ENCODE data around the gene ADCY7. TPM values are rescaled to one million over a fixed set of nuclear protein-coding genes. Genes with fewer than 3 reads are reported as not detected.

The ADCY7 gene
- total and polyA plus RNA-seq, 3 donors from 2014 or later = 5.9 to 9.4 (median 5.9) TPM

DNA sequence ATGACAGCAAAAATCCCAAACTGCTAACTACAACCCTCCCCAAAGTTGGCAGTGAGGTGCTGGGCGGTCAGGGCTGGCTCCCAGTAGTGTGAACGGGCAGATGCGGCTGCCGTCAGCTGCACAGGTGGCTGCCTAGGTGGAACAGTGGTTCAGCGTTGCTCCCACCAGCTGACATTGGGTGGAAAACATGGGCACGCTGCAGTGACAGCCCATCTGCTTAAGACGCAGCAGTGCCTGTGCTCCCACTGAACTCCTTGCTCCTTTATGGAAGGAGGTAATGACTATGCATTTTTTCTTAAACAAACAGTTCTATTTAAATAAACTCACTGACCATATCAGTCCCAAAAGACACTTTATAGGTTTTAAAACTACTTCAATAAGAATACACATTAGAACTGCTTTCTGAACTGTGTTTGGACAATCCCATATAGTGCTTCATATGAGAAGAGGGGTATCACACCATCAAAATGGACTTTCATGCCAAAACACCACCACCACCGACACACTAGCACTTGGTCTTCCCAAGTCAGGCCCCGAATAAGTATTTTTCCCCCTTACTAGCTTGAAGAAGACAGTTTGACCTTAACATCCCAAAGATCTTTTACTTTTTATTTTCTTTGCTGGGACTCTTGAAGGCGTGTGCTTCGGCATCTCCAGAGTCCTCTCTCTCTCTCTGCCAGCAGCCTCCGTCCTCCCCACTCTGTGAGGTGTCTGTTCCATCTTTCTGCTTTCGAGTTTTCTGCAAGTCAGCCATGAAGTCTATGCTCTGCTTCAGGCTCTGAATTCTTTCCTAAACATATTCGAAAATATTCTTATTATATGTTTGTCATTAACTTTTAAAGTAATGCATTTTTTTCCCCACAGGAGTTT is 68.0 kb downstream of the ADCY7 start:
- 80 to 88% methylated on average over 14 of the region's 14 CpGs for WGBS, 2 donors
- peaks cover 2% of the 10 kb centered on the region for H3K4me1 ChIP-seq
- TF ChIP-seq POLR2A (IDR thresholded peaks at IDR 0.05) = no peak
- TF ChIP-seq, protein P1, sequence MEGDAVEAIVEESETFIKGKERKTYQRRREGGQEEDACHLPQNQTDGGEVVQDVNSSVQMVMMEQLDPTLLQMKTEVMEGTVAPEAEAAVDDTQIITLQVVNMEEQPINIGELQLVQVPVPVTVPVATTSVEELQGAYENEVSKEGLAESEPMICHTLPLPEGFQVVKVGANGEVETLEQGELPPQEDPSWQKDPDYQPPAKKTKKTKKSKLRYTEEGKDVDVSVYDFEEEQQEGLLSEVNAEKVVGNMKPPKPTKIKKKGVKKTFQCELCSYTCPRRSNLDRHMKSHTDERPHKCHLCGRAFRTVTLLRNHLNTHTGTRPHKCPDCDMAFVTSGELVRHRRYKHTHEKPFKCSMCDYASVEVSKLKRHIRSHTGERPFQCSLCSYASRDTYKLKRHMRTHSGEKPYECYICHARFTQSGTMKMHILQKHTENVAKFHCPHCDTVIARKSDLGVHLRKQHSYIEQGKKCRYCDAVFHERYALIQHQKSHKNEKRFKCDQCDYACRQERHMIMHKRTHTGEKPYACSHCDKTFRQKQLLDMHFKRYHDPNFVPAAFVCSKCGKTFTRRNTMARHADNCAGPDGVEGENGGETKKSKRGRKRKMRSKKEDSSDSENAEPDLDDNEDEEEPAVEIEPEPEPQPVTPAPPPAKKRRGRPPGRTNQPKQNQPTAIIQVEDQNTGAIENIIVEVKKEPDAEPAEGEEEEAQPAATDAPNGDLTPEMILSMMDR (IDR thresholded peaks at IDR 0.05) = no peak
- DNase-seq = no peak
- H3K9me3 ChIP-seq = no peaks in the 10 kb centered on the region
- no peak overlapping the region for H3K4me3 ChIP-seq
- no peaks in the 10 kb centered on the region for H3K36me3 ChIP-seq (ENCODE audit: low read depth, missing control alignments)
- no peak overlapping the region for H3K27ac ChIP-seq
- intact Hi-C loops (cut with DNase I; ENCODE audit: low total_unique reads) = no loop called here
- no peaks in the 10 kb centered on the region for H3K27me3 ChIP-seq

DNA sequence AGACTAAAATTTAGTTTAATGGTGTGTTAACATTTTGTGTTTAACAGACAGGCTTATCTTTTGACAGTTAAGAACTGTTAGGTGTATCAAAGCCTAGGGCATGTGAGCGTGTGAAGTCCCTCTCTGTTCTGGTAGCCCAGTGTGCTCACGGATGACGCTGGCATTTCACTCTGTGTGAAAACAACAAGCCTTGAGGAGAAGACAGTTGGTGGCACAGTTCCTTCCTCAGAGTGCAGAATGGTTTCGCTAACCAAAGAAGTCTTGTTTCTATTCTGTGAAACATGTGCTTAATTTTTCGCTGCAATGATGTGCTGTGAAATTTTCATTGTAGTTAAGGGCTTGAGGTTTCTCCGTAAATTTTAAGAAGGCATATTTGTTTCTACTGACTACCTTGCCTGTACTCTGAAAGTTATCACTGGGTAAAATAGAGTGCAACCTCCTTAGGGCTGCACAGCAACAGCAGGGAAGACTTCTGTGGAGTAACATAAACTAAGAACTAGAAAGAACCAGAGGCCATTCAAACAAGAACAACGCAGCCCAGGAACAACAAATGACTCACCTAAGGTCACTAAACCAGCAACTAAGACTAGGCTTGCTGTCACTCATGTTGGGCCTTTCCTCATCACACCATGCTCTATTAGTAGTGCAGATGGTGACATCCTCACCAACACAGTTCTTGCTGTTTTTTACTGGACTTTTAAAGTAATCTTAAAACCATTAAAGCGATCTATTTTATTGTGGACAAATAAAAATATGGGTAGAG is 69.0 kb downstream of the ADCY7 start:
- H3K36me3 ChIP-seq (ENCODE audit: low read depth, missing control alignments) = no peaks in the 10 kb centered on the region
- no peak overlapping the region for H3K4me3 ChIP-seq
- 87 to 89% methylated on average over 8 of the region's 8 CpGs for WGBS, 2 donors
- H3K27me3 ChIP-seq = no peaks in the 10 kb centered on the region
- H3K9me3 ChIP-seq = no peaks in the 10 kb centered on the region
- H3K27ac ChIP-seq = no peak overlapping the region
- intact Hi-C loops (cut with DNase I; ENCODE audit: low total_unique reads) = no loop called here
- H3K4me1 ChIP-seq = peaks cover 2% of the 10 kb centered on the region
- no peak for DNase-seq
- TF ChIP-seq, protein P1 (IDR thresholded peaks at IDR 0.05) = no peak
- TF ChIP-seq POLR2A (IDR thresholded peaks at IDR 0.05) = no peak

DNA sequence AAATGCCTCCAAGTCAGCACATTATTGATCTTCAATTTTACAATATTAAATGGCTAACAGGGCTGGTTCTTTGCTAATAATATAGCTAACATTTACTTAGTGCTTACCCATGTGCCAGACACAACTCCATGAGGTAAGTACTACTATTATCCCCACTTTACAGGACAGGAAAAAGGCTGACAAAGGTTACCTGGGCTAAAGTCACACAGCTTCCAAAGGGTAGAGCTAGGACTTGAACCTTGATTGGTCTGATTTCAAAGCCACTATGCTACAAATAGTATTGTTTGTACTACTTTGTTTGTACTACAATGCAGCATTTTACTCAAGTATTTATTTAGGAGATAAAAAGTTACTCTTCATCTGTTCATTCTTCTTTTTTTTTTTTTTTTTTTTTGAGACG is 70.5 kb downstream of the ADCY7 start:
- H3K4me1 ChIP-seq = peaks cover 2% of the 10 kb centered on the region
- H3K27ac ChIP-seq = no peak overlapping the region
- no peaks in the 10 kb centered on the region for H3K36me3 ChIP-seq (ENCODE audit: low read depth, missing control alignments)
- TF ChIP-seq POLR2A (IDR thresholded peaks at IDR 0.05) = no peak
- TF ChIP-seq, protein P1 (IDR thresholded peaks at IDR 0.05) = no peak
- WGBS, 2 donors = 35 to 65% methylated on average over 1 of the region's 1 CpG
- H3K27me3 ChIP-seq = no peaks in the 10 kb centered on the region
- no peaks in the 10 kb centered on the region for H3K9me3 ChIP-seq
- no peak for DNase-seq
- H3K4me3 ChIP-seq = no peak overlapping the region
- intact Hi-C loops (cut with DNase I; ENCODE audit: low total_unique reads) = no loop called here

DNA sequence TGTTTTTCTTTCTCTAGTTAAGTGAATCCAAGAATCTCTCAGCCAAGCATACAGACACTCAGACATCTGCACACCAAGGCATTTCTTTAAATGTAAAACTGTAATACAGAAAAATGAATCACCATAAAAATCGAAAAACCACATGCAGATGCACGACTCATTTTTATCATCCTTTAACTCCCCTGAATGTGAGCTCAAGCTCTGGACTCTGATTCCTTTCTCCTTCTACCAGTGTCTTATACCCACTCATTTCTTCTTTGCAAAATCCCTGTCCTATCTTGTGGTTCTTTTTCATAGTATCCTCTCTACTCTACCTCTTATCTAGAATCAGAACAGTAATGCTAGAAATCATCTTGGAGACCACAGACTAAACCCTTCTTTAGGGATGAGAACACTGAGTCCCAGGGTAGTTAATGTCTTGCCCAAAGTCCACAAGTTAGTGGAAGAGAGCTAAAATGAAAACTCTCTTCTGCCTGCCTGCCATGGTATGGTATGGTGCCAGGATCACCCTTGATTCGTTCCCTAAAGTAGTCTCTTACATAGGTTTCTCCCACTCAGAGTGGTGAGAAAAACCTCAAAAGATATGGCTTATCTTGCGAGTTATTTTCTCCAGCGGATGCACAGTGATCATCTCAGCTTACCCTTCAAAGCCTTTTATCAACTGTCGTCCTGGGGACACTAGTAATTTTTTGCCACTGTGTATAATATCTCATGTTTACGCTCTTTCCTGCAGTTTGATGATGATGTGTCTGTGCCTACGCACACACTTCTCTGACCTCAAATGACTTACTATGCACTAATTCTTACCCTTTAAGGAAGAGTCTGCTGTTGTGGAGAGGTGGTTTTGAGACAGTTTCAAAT is 72.2 kb downstream of the ADCY7 start:
- H3K27ac ChIP-seq = no peak overlapping the region
- no peak overlapping the region for H3K4me3 ChIP-seq
- intact Hi-C loops (cut with DNase I; ENCODE audit: low total_unique reads) = no loop called here
- H3K4me1 ChIP-seq = peaks cover 2% of the 10 kb centered on the region
- H3K9me3 ChIP-seq = no peaks in the 10 kb centered on the region
- H3K36me3 ChIP-seq (ENCODE audit: low read depth, missing control alignments) = no peaks in the 10 kb centered on the region
- TF ChIP-seq, protein P1 (IDR thresholded peaks at IDR 0.05) = no peak
- TF ChIP-seq POLR2A (IDR thresholded peaks at IDR 0.05) = no peak
- H3K27me3 ChIP-seq = no peaks in the 10 kb centered on the region
- WGBS, 2 donors = 71 to 81% methylated on average over 8 of the region's 8 CpGs
- DNase-seq = no peak
